ENCODE data around the gene MZT2A.
"Not testable (repeated sequence)": the region's sequence is repeated elsewhere in the genome, so short reads cannot be mapped to it uniquely, and the experiment has no call there.

The MZT2A gene

DNA sequence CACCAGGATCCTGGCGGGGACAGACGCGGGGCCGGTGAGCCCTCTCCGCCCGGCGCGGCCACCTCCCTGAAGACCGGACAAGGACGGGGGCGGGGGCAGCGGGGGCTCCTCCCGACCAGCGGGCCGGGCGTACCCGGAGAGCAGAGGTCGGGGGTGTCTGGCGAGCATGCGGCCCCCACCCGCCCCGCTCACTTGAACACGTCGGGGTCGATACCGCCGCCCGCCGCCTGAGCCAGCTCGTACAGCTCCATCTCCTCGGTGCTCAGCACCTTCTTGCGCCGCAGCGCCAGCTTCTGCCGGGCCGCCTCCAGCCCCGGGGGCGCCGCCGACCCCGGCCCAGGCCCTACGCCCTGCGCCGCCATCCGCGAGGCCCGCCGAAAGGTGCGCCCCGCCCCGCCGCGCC, at the start of gene MZT2A:
Gene MZT2A, minus strand, starts transcription at position 383 of the 403 bp plus-strand sequence. Its CDS starts 21 bp downstream, at position 362.
- H3K4me3 ChIP-seq (IDR thresholded peaks at IDR 0.05; ENCODE audit: insufficient read depth, low read depth, low read length); H4K20me1 ChIP-seq (ENCODE audit: insufficient read depth); H3K36me3 ChIP-seq (ENCODE audit: insufficient read depth); H3K27me3 ChIP-seq (ENCODE audit: insufficient read depth, low read depth): not testable (repeated sequence)
- Histone ChIP-seq H3K4me2 (peak within 1 kb of the TSS; percentile 93), H3K79me2 (ENCODE audit: insufficient read depth, low read depth) (peaks cover 70% of the 10 kb centered on the region), H2AFZ (ENCODE audit: low read depth) (peak within 1 kb of the TSS; percentile 69), H3K4me1 (ENCODE audit: low read depth, poor library complexity, severe bottlenecking) (peaks cover 27% of the 10 kb centered on the region), H3K27ac (peak within 1 kb of the TSS; percentile 82), H3K9ac (peak within 1 kb of the TSS; percentile 87)

- H3K9ac ChIP-seq; H3K4me3 ChIP-seq (IDR thresholded peaks at IDR 0.05; ENCODE audit: insufficient read depth, low read depth, low read length); H3K4me1 ChIP-seq (ENCODE audit: low read depth, poor library complexity, severe bottlenecking); H3K36me3 ChIP-seq (ENCODE audit: insufficient read depth); H2AFZ ChIP-seq (ENCODE audit: low read depth); H3K27ac ChIP-seq; H3K4me2 ChIP-seq; H3K79me2 ChIP-seq (ENCODE audit: insufficient read depth, low read depth); H3K27me3 ChIP-seq (ENCODE audit: insufficient read depth, low read depth); H4K20me1 ChIP-seq (ENCODE audit: insufficient read depth): not testable (repeated sequence)
These were observed 46.7 kb upstream of the MZT2A start for GRCh38 chr2:131538856-131539255.

GRCh38 chr2:131536841-131537240, 44.6 kb upstream of the MZT2A start:
- not testable (repeated sequence) for H2AFZ ChIP-seq (ENCODE audit: low read depth); H3K79me2 ChIP-seq (ENCODE audit: insufficient read depth, low read depth); H3K36me3 ChIP-seq (ENCODE audit: insufficient read depth); H3K4me1 ChIP-seq (ENCODE audit: low read depth, poor library complexity, severe bottlenecking); H3K27ac ChIP-seq; H4K20me1 ChIP-seq (ENCODE audit: insufficient read depth); H3K4me2 ChIP-seq; H3K9ac ChIP-seq; H3K4me3 ChIP-seq (IDR thresholded peaks at IDR 0.05; ENCODE audit: insufficient read depth, low read depth, low read length); H3K27me3 ChIP-seq (ENCODE audit: insufficient read depth, low read depth)

DNA sequence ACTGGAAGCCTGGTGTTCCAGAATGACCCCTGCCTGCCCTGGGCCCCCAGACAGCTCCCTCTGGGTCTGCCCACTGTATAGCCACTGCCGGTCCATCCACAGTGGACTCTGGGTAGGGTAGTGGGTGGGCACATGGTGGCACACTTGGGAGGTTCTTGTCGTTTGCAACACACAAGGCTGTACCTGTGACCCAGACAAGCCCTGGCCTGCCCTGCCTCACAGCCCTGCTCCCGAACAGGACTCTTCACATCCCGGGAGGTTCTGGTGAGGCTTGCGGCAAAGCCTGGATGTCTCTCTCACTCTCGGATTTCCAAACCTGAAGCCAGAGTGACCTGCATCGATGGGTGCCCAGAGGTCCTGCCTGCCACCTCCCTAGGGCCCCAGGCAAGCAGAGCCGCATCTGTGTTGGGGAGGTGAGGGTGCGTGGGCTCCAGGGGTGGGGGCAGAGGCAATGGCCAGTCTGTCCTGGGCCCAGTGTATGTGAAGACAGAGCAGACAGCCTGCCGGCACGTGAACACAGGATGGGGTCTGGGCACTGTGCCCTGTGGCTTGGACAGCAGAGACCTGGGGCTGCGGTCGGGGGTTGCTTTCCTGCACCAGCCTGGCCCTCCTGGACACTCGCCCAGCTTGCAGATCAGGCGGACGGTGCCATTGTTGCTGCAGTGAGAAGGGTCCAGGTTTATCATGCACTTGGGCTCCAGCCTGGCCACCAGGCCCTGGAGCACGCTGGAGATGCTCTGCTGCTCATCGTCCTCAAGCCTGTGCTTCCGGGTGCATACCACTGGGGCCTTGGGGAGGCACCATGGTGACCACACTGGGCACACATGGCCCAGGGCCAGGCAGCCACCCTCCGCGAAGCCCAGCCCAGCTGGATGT, 44.0 kb upstream of the MZT2A start:
- not testable (repeated sequence) for H3K79me2 ChIP-seq (ENCODE audit: insufficient read depth, low read depth); H3K4me1 ChIP-seq (ENCODE audit: low read depth, poor library complexity, severe bottlenecking); H3K4me3 ChIP-seq (IDR thresholded peaks at IDR 0.05; ENCODE audit: insufficient read depth, low read depth, low read length); H3K4me2 ChIP-seq; H4K20me1 ChIP-seq (ENCODE audit: insufficient read depth); H3K27me3 ChIP-seq (ENCODE audit: insufficient read depth, low read depth); H3K36me3 ChIP-seq (ENCODE audit: insufficient read depth); H3K9ac ChIP-seq; H3K27ac ChIP-seq; H2AFZ ChIP-seq (ENCODE audit: low read depth)

GRCh38 chr2:131535526-131535925, 43.3 kb upstream of the MZT2A start:
- no peaks in the 10 kb centered on the region for H4K20me1 ChIP-seq (ENCODE audit: insufficient read depth)
- H3K79me2 ChIP-seq (ENCODE audit: insufficient read depth, low read depth) = no peaks in the 10 kb centered on the region
- no peak overlapping the region for H3K27ac ChIP-seq
- no peak overlapping the region for H3K9ac ChIP-seq
- no peaks in the 10 kb centered on the region; the same call in 1 of the 2 replicates for H3K27me3 ChIP-seq (ENCODE audit: insufficient read depth, low read depth)
- no peak overlapping the region for H2AFZ ChIP-seq (ENCODE audit: low read depth)
- TF ChIP-seq, protein P1, sequence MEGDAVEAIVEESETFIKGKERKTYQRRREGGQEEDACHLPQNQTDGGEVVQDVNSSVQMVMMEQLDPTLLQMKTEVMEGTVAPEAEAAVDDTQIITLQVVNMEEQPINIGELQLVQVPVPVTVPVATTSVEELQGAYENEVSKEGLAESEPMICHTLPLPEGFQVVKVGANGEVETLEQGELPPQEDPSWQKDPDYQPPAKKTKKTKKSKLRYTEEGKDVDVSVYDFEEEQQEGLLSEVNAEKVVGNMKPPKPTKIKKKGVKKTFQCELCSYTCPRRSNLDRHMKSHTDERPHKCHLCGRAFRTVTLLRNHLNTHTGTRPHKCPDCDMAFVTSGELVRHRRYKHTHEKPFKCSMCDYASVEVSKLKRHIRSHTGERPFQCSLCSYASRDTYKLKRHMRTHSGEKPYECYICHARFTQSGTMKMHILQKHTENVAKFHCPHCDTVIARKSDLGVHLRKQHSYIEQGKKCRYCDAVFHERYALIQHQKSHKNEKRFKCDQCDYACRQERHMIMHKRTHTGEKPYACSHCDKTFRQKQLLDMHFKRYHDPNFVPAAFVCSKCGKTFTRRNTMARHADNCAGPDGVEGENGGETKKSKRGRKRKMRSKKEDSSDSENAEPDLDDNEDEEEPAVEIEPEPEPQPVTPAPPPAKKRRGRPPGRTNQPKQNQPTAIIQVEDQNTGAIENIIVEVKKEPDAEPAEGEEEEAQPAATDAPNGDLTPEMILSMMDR (conservative IDR thresholded peaks at IDR 0.05; ENCODE audit: low read depth, low read length) = no peak
- H3K36me3 ChIP-seq (ENCODE audit: insufficient read depth) = no peaks in the 10 kb centered on the region
- H3K4me3 ChIP-seq (IDR thresholded peaks at IDR 0.05; ENCODE audit: insufficient read depth, low read depth, low read length) = no peak overlapping the region
- H3K4me2 ChIP-seq = no peak overlapping the region
- no peaks in the 10 kb centered on the region for H3K4me1 ChIP-seq (ENCODE audit: low read depth, poor library complexity, severe bottlenecking)

- H3K79me2 ChIP-seq (ENCODE audit: insufficient read depth, low read depth); H3K9ac ChIP-seq; H2AFZ ChIP-seq (ENCODE audit: low read depth); H4K20me1 ChIP-seq (ENCODE audit: insufficient read depth); H3K27ac ChIP-seq; H3K4me3 ChIP-seq (IDR thresholded peaks at IDR 0.05; ENCODE audit: insufficient read depth, low read depth, low read length); H3K36me3 ChIP-seq (ENCODE audit: insufficient read depth); H3K27me3 ChIP-seq (ENCODE audit: insufficient read depth, low read depth); H3K4me1 ChIP-seq (ENCODE audit: low read depth, poor library complexity, severe bottlenecking); H3K4me2 ChIP-seq: not testable (repeated sequence)
These were observed 42.8 kb upstream of the MZT2A start for GRCh38 chr2:131534965-131535364.

DNA sequence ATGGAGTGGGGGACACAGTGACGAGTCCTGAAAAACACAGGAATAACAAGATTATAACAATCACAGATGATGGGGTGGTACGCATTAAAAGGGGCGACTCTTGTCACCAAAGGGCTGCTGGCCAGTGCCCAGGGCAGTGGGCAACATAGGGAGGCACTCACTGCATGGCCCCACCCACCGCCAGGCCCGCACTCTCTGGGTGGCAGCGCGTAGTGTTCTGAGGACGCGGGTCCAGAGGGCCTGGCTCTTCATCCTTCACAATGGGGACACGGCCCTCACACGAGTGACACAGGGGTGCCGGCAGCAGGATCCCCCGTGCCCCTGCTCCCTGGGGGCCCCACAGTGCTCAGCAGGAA, 42.1 kb upstream of the MZT2A start:
- H4K20me1 ChIP-seq (ENCODE audit: insufficient read depth); H3K9ac ChIP-seq; H3K4me2 ChIP-seq; H3K27me3 ChIP-seq (ENCODE audit: insufficient read depth, low read depth); H3K4me1 ChIP-seq (ENCODE audit: low read depth, poor library complexity, severe bottlenecking); H3K4me3 ChIP-seq (IDR thresholded peaks at IDR 0.05; ENCODE audit: insufficient read depth, low read depth, low read length); H3K36me3 ChIP-seq (ENCODE audit: insufficient read depth); H3K79me2 ChIP-seq (ENCODE audit: insufficient read depth, low read depth); H3K27ac ChIP-seq; H2AFZ ChIP-seq (ENCODE audit: low read depth): not testable (repeated sequence)

- not testable (repeated sequence) for H3K36me3 ChIP-seq (ENCODE audit: insufficient read depth); H3K27ac ChIP-seq; H3K27me3 ChIP-seq (ENCODE audit: insufficient read depth, low read depth); H3K9ac ChIP-seq; H3K79me2 ChIP-seq (ENCODE audit: insufficient read depth, low read depth); H4K20me1 ChIP-seq (ENCODE audit: insufficient read depth); H3K4me2 ChIP-seq; H2AFZ ChIP-seq (ENCODE audit: low read depth); H3K4me3 ChIP-seq (IDR thresholded peaks at IDR 0.05; ENCODE audit: insufficient read depth, low read depth, low read length)
- peaks cover 11% of the 10 kb centered on the region for H3K4me1 ChIP-seq (ENCODE audit: low read depth, poor library complexity, severe bottlenecking)
These were observed 41.6 kb upstream of the MZT2A start for GRCh38 chr2:131533609-131534316.

DNA sequence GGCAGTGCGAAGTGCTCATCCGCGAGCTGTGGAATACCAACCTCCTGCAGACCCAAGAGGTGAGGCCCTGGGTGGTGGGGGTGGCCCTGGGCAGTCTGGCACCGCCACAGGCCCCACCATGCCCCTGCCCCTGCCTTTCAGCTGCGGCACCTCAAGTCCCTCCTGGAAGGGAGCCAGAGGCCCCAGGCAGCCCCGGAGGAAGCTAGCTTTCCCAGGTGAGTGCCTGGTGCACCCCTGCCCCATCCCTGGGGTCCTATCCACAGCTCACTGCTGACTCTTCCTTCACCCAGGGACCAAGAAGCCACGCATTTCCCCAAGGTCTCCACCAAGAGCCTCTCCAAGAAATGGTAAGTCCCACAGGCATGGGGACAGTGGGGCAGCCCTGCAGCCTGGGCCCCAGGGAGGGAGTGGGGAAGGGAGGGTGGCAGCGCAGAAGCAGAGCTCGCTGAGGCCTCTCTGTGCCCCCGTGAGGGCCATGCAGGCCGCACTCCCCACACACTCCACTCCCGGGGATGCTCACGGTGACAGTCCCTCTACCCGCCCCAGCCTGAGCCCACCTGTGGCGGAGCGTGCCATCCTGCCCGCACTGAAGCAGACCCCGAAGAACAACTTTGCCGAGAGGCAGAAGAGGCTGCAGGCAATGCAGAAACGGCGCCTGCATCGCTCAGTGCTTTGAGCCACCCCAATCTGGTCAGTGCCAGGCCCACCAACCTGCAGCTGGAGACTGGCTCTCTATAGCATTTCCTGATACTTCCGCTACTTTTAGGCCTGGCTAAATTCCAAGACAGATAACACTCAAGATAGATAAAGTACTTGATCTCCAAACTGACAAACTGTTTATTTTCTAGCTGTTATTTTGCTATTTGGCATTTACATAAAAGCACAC, 40.8 kb upstream of the MZT2A start:
- not testable (repeated sequence) for H3K36me3 ChIP-seq (ENCODE audit: insufficient read depth); H3K27me3 ChIP-seq (ENCODE audit: insufficient read depth, low read depth); H3K27ac ChIP-seq; H3K4me2 ChIP-seq; H3K79me2 ChIP-seq (ENCODE audit: insufficient read depth, low read depth); H2AFZ ChIP-seq (ENCODE audit: low read depth); H3K9ac ChIP-seq; H3K4me3 ChIP-seq (IDR thresholded peaks at IDR 0.05; ENCODE audit: insufficient read depth, low read depth, low read length); H4K20me1 ChIP-seq (ENCODE audit: insufficient read depth)
- peaks cover 11% of the 10 kb centered on the region for H3K4me1 ChIP-seq (ENCODE audit: low read depth, poor library complexity, severe bottlenecking)

Data from KMS-11 (cell line).